ENCODE data around the gene CABCOCO1.

DNA sequence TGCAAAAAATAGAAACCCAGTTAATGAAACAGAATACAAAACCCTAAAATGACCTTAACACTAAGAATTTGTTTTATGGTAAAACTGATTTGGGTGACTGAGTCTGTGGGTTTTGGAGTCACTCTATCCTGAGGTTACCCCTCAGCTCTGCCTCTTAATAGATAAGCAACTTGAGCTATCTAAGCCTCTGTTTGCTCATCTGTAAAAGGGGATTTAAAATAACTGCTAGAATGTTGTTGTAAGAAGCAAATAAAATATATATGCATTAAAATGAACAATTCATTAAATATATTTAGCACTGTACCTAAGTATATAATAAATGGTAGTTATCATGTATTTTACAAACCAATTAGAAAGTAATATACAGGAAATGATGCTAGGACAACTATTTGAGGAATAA lies 115.4 kb downstream of the CABCOCO1 start:
- TF ChIP-seq POLR2A (conservative IDR thresholded peaks at IDR 0.05), result no peak
- no peak for TF ChIP-seq EZH2 (IDR thresholded peaks at IDR 0.05; ENCODE audit: borderline replicate concordance, low read depth, low read length)
- no peak for TF ChIP-seq ZNF717 (CRISPR knock-in tag; IDR thresholded peaks at IDR 0.05)
- TF ChIP-seq SAFB2 (IDR thresholded peaks at IDR 0.05; ENCODE audit: borderline replicate concordance, low read depth, low read length, severe bottlenecking), result no peak
- no peak for TF ChIP-seq CREM (IDR thresholded peaks at IDR 0.05; ENCODE audit: low read depth)
- TF ChIP-seq, protein P1, sequence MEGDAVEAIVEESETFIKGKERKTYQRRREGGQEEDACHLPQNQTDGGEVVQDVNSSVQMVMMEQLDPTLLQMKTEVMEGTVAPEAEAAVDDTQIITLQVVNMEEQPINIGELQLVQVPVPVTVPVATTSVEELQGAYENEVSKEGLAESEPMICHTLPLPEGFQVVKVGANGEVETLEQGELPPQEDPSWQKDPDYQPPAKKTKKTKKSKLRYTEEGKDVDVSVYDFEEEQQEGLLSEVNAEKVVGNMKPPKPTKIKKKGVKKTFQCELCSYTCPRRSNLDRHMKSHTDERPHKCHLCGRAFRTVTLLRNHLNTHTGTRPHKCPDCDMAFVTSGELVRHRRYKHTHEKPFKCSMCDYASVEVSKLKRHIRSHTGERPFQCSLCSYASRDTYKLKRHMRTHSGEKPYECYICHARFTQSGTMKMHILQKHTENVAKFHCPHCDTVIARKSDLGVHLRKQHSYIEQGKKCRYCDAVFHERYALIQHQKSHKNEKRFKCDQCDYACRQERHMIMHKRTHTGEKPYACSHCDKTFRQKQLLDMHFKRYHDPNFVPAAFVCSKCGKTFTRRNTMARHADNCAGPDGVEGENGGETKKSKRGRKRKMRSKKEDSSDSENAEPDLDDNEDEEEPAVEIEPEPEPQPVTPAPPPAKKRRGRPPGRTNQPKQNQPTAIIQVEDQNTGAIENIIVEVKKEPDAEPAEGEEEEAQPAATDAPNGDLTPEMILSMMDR (IDR thresholded peaks at IDR 0.05 in 2 of 3, conservative IDR thresholded peaks at IDR 0.05 in 1 of 3; ENCODE audit: insufficient read depth in 2 of 3, low read depth in 1 of 3, low read length in 3 of 3), result no peak
- TF ChIP-seq MYC (IDR thresholded peaks at IDR 0.05; ENCODE audit: low read depth, low read length), result no peak
- no peak for TF ChIP-seq MYC (CRISPR knock-in tag; IDR thresholded peaks at IDR 0.05; ENCODE audit: borderline replicate concordance, low read depth)

All from K562 (cell line).